Pancreas (tissue), 10 donors: ENCODE measurements around the gene SFRP5. TPM values are rescaled to one million over a fixed set of nuclear protein-coding genes. Genes with fewer than 3 reads are reported as not detected.

Source experiments
- ATAC-seq, 4 donors: fragments of 200-7000 bp; cut with Tn5 transposase; one replicate each; pipeline versions ENCODE4 v1.8.0 to v1.9.1; 2020; ENCODE audit warnings: mild to moderate bottlenecking in 4 of 4, moderate library complexity in 4 of 4
- DNase-seq, 6 donors: peaks; one replicate each; pipeline ENCODE4 v3.0.0-alpha.2; 2020
- FAIRE-seq: peaks from 2 replicates; lab custom pipeline; 2012; peaks lifted over from hg19 to GRCh38; lab: Jason Lieb, UNC
- H3K27ac ChIP-seq, 4 donors: fragments of 200-600 bp; sonication (generic); 1 replicate in 3 of 4; 2 replicates in 1 of 4; pipeline versions ENCODE4 v1.5.0 to v1.8.0; 2020
- H3K27me3 ChIP-seq, 4 donors: fragments of 200-600 bp; one replicate each; pipeline ENCODE4 v1.8.0; 2021
- H3K36me3 ChIP-seq, 3 donors: fragments of 200-600 bp; sonication (generic) in 1 of 3; one replicate each; pipeline versions ENCODE4 v1.5.0 to v1.8.0; 2020 to 2021
- H3K4me1 ChIP-seq, 3 donors: fragments of 200-600 bp; one replicate each; pipeline ENCODE4 v1.8.0; 2021
- H3K4me3 ChIP-seq, 4 donors: fragments of 200-600 bp; sonication (generic) in 2 of 4; one replicate each; pipeline versions ENCODE4 v1.5.0 to v1.8.0; 2020 to 2021
- H3K9me3 ChIP-seq, 4 donors: fragments of 200-600 bp; one replicate each; pipeline ENCODE4 v1.8.0; 2021
- WGBS, 2 donors: extraction: QIAGEN DNeasy Blood & Tissue Kit; methylation state at CpG; one replicate each; pipeline ENCODE4 v1.1.7; 2013; 5-methylcytosine and 5-hydroxymethylcytosine counted together
- intact Hi-C, 3 donors: fragments of 100-400 bp; cut with DNase I; formaldehyde crosslinking; loops; one replicate each; pipeline versions ENCODE4 v1.11.1 to v1.14.2; 2022
- polyA plus RNA-seq, 2 donors: library from polyadenylated mRNA; stranded (reverse); fragments of 200-250 nt; gene quantifications; one replicate each; pipeline ENCODE4 v1.2.3, GENCODE V29; 2013
- total RNA-seq, 6 donors: library from RNA; stranded (reverse); fragmentation: NEBNext Ultra II Directional in 4 of 6; extraction: Animal tissue kit (Norgen Biotek cat#: 25700) in 4 of 6; gene quantifications; one replicate each; pipeline versions ENCODE4 v1.2.1 to v1.2.4, GENCODE V29; 2021 to 2023
- TF ChIP-seq, protein P1 (sequence below), 4 donors: fragments of 200-600 bp; sonication (generic) in 3 of 4; IDR thresholded peaks; one replicate each; pipeline versions ENCODE4 v1.5.0 to v1.8.0; 2021; ENCODE audit warnings: antibody characterized with exemption in 4 of 4
- donor health status: healthy with polysubstance abuse.
- donor health status: DM: no; HTN: no; CAD: no; lungs with moderate emphysema.
- donor health status: DM: no; HTN: no; CAD: no.
- donor health status: control.
- donor health status: control.
- donor health status: Bipolar disorder and iron deficiency.
- donor health status: DM: yes; HTN: yes; CAD: no.
- donor health status: DM: no; HTN: no; CAD: no.
- donor health status: DM: no; HTN: no; CAD: no.
- donor health status: DM: yes; HTN: yes; CAD: no.

SFRP5 gene
- total and polyA plus RNA-seq, 8 donors = 59.8 to 180 (median 78.5) TPM

DNA sequence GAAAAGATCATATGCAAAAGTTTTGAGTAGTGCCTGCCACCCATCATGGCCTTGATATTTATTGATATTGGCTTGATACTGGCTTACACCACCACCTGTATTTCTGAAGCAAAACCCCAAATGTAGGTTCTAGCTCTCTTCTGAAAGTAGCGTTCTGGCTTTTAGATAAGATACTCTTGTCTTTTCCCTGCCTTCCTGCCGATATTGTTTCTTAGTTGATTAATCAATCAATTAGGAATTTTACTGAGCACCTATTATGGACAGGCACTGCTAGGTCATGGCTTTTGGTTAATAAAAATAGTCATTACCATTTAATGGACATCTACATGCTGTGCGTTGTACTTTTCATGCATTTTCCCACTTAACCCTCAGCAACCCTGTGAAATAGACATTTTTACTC, 7.9 kb downstream of the SFRP5 start:
- H3K27me3 ChIP-seq = no peaks in the 10 kb centered on the region
- ATAC-seq (no peak), FAIRE-seq (no peak), DNase-seq (no peak)
- no peak overlapping the region for H3K4me3 ChIP-seq
- intact Hi-C loops = loop anchor here in 1 of 3 donors (5.0 kb wide), 1 partner anchor 103 kb away; no protein-coding TSS in a partner anchor
- H3K36me3 ChIP-seq = peaks cover 0 to 12% (median 5%) of the 10 kb centered on the region in 3 donors
- whole genome bisulfite sequencing, 2 donors = 39 to 57% methylated on average over 3 of the region's 3 CpGs
- peaks cover 0 to 6% (median 0%) of the 10 kb centered on the region in 3 donors for H3K4me1 ChIP-seq
- H3K9me3 ChIP-seq = no peaks in the 10 kb centered on the region
- TF ChIP-seq, protein P1, sequence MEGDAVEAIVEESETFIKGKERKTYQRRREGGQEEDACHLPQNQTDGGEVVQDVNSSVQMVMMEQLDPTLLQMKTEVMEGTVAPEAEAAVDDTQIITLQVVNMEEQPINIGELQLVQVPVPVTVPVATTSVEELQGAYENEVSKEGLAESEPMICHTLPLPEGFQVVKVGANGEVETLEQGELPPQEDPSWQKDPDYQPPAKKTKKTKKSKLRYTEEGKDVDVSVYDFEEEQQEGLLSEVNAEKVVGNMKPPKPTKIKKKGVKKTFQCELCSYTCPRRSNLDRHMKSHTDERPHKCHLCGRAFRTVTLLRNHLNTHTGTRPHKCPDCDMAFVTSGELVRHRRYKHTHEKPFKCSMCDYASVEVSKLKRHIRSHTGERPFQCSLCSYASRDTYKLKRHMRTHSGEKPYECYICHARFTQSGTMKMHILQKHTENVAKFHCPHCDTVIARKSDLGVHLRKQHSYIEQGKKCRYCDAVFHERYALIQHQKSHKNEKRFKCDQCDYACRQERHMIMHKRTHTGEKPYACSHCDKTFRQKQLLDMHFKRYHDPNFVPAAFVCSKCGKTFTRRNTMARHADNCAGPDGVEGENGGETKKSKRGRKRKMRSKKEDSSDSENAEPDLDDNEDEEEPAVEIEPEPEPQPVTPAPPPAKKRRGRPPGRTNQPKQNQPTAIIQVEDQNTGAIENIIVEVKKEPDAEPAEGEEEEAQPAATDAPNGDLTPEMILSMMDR (IDR thresholded peaks at IDR 0.05) = no peak
- H3K27ac ChIP-seq = peak overlapping the region in 3 of 4 donors; percentile 22 to 57 (median 46)

DNA sequence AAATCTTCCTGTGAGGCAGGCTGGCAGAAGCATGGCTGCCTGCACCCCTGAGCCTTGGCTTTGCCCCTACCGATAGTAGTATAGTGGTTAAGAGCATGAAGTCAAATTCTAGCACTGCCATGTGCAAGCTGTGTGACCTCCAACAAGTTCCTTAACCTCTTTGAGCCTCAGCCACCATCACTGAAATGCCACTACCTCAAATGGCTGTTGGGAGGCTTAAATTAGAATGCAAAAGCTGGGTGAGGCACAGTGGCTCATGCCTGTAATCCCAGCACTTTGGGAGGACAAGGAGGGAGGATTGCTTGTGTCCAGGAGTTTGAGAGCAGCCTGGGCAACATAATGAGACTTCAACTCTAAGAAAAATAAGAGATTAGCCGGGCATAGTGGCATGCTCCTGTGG, 8.4 kb downstream of the SFRP5 start:
- Histone ChIP-seq H3K36me3 (peaks cover 0 to 12% (median 5%) of the 10 kb centered on the region in 3 donors), H3K27me3 (no peaks in the 10 kb centered on the region), H3K4me3 (no peak overlapping the region), H3K4me1 (peaks cover 0 to 6% (median 0%) of the 10 kb centered on the region in 3 donors), H3K27ac (peak overlapping the region; percentile 50 to 62 (median 56)), H3K9me3 (no peaks in the 10 kb centered on the region)
- intact Hi-C loops = loop anchor here in 1 of 3 donors (5.0 kb wide), 1 partner anchor 104 kb away; no protein-coding TSS in a partner anchor
- TF ChIP-seq, protein P1 (IDR thresholded peaks at IDR 0.05) = no peak
- peak in 1 of 6 donors; percentile 13 for DNase-seq
- no peak for FAIRE-seq
- no peak for ATAC-seq
- 67 to 75% methylated on average over 2 of the region's 2 CpGs for WGBS, 2 donors

DNA sequence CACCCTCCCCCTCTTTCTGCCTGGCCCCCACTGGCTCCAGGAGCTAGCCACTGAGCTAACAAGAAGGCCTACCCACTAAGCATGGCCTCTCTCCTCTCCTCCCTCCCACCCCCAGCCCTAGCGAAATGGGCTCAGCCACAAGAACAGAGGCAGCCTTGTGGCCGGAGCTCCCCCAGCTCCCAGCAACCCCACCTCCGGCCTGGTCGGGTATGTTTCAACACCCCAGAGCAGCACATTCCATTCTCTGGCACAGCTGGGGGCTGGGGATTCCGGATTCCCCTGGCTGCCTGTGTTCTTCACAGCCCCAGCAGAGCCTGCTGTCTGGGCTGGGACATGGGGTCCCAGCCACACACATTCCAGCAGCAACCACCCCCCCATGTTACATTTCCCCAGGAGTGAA, 9.0 kb downstream of the SFRP5 start:
- DNase-seq (peak in 4 of 6 donors; percentile 58 to 75 (median 68)), FAIRE-seq (no peak), ATAC-seq (peak; percentile 18 to 65 (median 55))
- Histone ChIP-seq H3K27ac (peak overlapping the region; percentile 50 to 62 (median 56)), H3K36me3 (peaks cover 0 to 12% (median 5%) of the 10 kb centered on the region in 3 donors), H3K4me3 (no peak overlapping the region), H3K4me1 (peaks cover 0 to 6% (median 0%) of the 10 kb centered on the region in 3 donors), H3K9me3 (no peaks in the 10 kb centered on the region), H3K27me3 (no peaks in the 10 kb centered on the region)
- intact Hi-C loops = loop anchor here in 1 of 3 donors (5.0 kb wide), 1 partner anchor 104 kb away; no protein-coding TSS in a partner anchor
- TF ChIP-seq, protein P1 (IDR thresholded peaks at IDR 0.05) = no peak
- WGBS, 2 donors = 62 to 85% methylated on average over 5 of the region's 5 CpGs

DNA sequence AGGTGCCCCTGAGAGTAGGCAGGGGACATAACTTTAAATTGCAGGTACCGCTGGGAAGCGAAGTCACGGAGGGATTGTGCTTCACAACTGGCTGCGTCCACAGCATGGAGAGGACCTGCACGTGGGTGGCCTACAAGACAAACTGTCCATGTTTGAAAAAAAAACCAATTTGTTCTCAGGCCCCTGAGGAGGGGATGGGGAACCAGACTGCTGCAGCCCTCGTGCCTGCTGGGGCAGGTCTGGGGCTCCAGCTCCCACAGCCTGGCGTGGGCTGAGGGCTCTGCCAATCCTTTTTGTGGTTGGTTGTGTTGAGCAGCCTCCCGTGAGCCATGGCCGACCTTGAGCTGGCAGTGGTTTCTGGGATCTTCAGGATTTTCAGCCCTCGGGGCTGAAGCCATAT, 9.7 kb downstream of the SFRP5 start:
- Histone ChIP-seq H3K4me3 (no peak overlapping the region), H3K27me3 (no peaks in the 10 kb centered on the region), H3K36me3 (peaks cover 0 to 20% (median 8%) of the 10 kb centered on the region in 3 donors), H3K9me3 (no peaks in the 10 kb centered on the region), H3K27ac (peak overlapping the region in 3 of 4 donors; percentile 14 to 62 (median 53)), H3K4me1 (peaks cover 0 to 6% (median 0%) of the 10 kb centered on the region in 3 donors)
- DNase-seq (peak in 2 of 6 donors; percentile 52 to 54), ATAC-seq (no peak), FAIRE-seq (no peak)
- WGBS, 2 donors = 85 to 87% methylated on average over 10 of the region's 10 CpGs
- TF ChIP-seq, protein P1 (IDR thresholded peaks at IDR 0.05) = no peak
- intact Hi-C loops = loop anchor here in 1 of 3 donors (5.0 kb wide), 1 partner anchor 105 kb away; no protein-coding TSS in a partner anchor
